Stomach (tissue), 4 donors: ENCODE results near the gene MARCHF3.

ENCODE experiments used
- CTCF ChIP-seq, 7 experiments: fragments of 450-650 bp in 4 of 7; fragments of 200-600 bp in 3 of 7; sonication (generic) in 3 of 7; IDR thresholded peaks; one replicate each; pipeline ENCODE4 v1.5.1; 2016 to 2019; ENCODE audit warnings: antibody characterized with exemption in 7 of 7, control low read depth in 2 of 7, mild to moderate bottlenecking in 1 of 7
- POLR2A ChIP-seq, 4 donors: fragments of 450-650 bp; IDR thresholded peaks; one replicate each; pipeline ENCODE4 v1.6.1; 2016; ENCODE audit warnings: antibody characterized with exemption in 4 of 4, control low read depth in 2 of 4, mild to moderate bottlenecking in 1 of 4, moderate library complexity in 1 of 4
- POLR2AphosphoS5 ChIP-seq, 3 donors: sonication (generic); formaldehyde crosslinking; IDR thresholded peaks; one replicate each; pipeline ENCODE4 v1.6.1; 2016; ENCODE audit warnings: antibody characterized with exemption in 3 of 3

GRCh38 chr5:127024821-127025220, 5.5 kb downstream of the MARCHF3 start:
- TF ChIP-seq CTCF (IDR thresholded peaks at IDR 0.05) (no peak), POLR2A (IDR thresholded peaks at IDR 0.05) (no peak), POLR2AphosphoS5 (IDR thresholded peaks at IDR 0.05) (no peak)
